Left kidney (tissue), 2 donors: ENCODE results near the gene LHFPL2. TPM values are rescaled to one million over a fixed set of nuclear protein-coding genes. Genes with fewer than 3 reads are reported as not detected.

ENCODE experiments used
- DNase-seq: peaks from one replicate; pipeline ENCODE4 v3.0.0-alpha.2; 2013
- polyA plus RNA-seq: library from polyadenylated mRNA; unstranded; fragments of 120-200 nt; gene quantifications from one replicate; pipeline ENCODE4 v1.2.1, GENCODE V29; 2013; ENCODE audit not compliant: insufficient read length

Gene LHFPL2
- polyA plus RNA-seq, 1 donor, result 56.2 TPM

DNA sequence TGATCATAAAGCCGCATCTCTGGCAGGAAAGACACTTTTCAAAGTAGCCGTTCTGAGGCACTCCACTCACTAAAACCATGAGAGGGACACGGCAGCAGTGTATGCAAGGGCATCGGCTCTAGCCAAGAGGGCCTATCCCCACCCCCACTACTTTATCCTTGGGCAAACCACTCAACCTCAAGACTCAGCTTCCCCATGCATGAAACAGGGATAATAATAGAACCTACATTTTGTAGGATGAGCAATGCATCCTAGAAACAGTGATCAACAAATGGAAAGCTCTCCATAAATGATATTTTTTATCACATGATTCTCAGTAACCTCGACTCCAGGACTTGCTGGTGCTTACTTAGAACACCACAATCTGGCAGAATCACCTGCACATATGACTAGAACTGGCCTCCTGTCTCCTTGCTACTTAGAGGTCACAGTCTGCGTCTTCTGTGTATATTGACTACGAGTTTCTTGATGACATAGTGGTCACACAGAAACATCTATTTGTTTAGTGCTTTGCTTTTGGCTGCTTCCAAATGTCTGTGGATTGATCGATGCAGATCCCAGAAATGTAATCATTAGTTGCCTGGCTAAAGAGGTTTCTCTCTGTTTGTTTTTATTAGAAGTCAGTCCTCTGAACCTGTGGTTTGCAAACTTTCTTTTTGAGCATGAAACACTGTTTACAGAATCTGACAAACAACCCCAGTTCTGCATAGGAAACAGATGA, 102.1 kb downstream of the LHFPL2 start:
- DNase-seq, result no peak

- DNase-seq, result no peak
These were observed 103.2 kb downstream of the LHFPL2 start for GRCh38 chr5:78545406-78545805.

DNA sequence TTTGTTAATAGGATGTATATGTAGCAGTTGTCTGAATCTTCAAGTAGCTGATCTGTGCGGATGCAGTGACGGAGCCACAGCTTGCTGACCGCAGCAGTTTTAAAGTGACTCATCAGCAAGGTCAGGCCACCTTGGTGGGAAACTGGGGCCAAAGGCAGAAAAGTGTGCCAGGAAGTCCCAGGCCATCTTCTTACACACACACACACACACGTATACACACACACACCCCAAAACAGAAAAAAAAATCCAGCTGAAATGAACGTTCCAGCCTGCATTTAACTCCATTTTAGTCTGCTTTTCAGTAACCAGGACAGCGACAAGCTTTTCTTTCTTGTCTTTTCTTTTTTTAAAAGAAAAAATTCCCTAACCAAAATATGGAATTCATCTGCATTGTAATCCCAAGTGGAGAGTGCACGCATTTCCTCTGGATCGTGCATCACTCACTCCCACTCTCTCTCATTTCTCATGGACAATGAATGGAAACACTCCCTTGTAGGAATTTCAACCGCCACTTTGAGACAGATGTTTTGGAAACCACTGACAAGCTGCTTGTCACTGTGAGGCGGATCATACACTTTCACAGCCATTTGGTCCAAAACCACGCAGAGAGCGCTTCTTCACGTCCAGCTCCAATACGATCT, 103.9 kb downstream of the LHFPL2 start:
- DNase-seq, result no peak

DNA sequence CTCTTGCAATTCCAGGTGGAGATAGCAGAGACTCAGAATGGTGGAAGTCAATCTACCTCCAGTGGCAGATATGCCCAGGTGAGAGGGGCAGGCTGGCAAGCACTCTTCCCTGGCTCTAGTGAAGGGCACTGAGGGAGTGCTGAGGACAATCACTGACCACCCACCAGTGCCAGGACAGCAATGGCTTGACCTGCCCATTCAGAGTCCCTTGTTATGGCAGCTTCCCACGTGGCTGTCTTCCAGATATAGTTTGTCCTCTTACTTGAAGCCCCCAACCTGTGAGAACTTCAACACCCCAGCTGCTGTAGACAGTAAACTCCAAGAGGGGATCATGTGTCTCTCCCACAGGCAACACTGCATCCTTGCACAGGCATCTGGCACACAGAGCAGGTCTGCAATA, 104.7 kb downstream of the LHFPL2 start:
- DNase-seq, result no peak

GRCh38 chr5:78543292-78543691, 105.3 kb downstream of the LHFPL2 start:
- DNase-seq, result no peak

- DNase-seq, result no peak
These were observed 106.2 kb downstream of the LHFPL2 start for GRCh38 chr5:78542321-78542840.

- DNase-seq, result no peak
These were observed 107.4 kb downstream of the LHFPL2 start for GRCh38 chr5:78541086-78541654.

DNA sequence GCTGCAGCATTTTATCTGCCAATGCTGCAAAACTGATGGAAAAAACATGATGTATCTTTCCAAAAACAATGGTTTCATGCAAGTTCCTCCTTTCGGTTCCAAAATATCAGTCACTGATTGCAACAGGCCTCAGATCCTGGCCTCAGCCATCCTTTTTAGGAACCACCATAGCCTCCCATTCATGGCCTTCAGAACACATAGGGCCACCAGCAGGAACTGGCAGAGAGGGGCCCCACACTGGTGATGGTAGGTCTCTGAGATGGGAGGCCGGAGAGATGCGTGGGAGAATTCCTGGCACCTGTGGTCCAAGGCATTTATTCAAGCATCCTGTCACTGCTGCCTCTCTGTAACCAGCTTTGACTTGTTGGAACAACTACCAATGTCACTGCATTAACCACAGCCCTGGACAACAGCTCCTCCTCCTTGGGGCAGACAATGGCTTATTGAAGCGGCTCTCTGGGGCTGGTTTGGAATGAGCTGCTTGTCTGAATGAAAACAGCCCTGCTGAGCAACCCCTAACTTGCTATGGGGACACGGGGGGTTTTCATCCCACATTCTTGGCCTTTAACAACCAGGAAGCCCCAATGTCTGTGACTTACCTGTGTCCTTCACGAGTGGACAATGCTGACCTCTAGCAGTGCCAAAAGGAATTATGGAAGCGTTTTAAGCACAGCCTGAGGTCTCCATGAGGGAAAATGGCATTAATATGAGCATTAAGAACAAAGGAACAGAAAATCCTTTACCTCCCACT, 108.1 kb downstream of the LHFPL2 start:
- no peak for DNase-seq

- no peak for DNase-seq
These were observed 110.2 kb downstream of the LHFPL2 start for GRCh38 chr5:78538240-78538850.

DNA sequence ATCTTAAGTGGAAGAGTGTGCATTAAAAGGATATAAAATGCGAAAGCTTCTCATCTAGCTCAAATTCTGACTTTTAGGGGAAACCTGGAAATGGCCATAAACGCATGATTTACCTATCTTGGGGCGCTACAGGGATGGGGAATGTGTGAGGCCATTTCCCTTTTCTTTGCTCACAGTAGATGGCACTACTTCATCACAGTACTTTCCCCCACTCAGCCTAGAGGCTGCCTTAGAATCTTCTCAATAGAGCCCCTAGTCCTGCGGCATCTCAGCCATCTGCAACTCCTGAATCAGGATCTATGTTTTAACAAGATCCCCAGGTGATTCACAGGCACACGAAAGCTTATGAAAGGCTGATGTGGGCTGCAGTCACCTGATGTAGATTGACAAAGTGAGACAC, 110.8 kb downstream of the LHFPL2 start:
- no peak for DNase-seq

DNA sequence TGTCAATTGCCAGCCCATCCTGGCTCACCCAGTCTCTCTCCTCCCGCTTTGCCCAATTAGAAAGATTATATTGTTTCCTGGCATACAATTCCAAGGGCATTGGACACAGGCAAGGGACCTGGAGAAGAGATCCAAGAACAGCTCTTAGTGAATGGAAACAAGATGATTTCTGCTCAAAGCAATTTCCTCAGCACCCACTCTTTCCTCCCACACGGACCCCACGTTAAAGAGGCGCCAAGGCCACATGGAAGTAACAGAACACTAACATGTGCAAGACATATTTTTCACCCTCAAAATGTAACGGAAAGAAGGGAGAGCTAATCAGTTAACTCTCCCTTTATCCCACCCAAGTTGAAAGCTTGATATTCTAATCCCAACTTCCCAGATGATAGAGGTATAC, 111.2 kb downstream of the LHFPL2 start:
- DNase-seq, result no peak

GRCh38 chr5:78536661-78537196, 111.8 kb downstream of the LHFPL2 start:
- no peak for DNase-seq

DNA sequence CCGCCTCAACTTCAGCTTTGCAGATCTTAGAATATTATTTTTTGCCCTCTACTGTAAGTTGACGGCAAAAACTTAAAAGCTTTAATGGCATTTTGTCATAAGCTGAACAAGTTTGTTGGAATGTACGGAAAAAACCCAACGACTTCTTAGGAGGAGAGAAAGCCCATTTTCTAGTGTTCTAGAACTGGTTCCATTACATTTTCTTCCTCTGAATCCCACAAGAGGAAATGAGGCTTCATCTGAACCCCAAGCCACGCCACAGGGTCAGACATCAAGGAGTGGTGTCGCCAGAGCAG, 113.7 kb downstream of the LHFPL2 start:
- no peak for DNase-seq

GRCh38 chr5:78534148-78534904, 114.2 kb downstream of the LHFPL2 start:
- DNase-seq, result no peak

GRCh38 chr5:78533356-78533755, 115.2 kb downstream of the LHFPL2 start:
- DNase-seq, result no peak

DNA sequence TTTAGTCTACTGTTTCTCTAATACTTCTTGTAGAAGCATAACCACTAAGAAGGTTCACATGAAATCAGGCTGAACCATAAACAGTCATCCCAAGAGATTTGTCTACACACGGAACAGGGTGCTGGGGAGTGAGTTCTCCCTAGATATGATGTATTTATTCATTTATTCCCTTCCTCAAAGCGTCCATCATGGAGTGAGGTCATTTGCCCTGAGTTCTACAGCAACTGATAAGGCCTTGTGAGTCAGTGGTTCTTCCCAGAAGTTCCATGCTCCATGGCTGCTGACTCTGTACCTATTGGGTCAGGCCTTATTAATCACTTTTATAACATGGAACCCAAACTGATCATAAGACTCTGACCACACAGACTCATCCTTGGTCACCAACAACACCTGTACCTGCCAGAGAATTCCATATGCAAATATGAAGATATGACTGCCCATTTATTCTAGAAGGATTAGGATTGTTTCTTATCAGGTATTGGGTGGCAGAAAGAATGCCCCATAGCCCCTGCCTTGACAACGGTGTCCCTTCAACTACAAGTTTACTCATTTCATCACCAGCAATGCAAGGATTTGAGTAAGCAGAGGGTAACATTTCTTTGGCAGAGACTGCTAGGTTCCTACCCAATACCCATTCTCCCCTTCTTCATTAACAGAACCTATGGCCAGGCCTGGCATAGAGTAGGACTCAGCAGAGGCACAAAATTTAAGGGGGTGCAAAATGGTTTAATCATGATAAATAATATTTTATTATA, 118.1 kb downstream of the LHFPL2 start:
- no peak for DNase-seq

GRCh38 chr5:78527925-78528324, 120.6 kb downstream of the LHFPL2 start:
- no peak for DNase-seq

GRCh38 chr5:78527054-78527859, 121.3 kb downstream of the LHFPL2 start:
- no peak for DNase-seq

GRCh38 chr5:78526049-78526525, 122.5 kb downstream of the LHFPL2 start:
- DNase-seq, result no peak
